SK-N-SH treated with all-trans-retinoic acid at 6 μM for 48 hours (cell line): Measurements from ENCODE around the gene BARX2.

Experiments
- ATAC-seq: fragments of 200-7000 bp; cut with Tn5 transposase; 3 replicates; pipeline ENCODE4 v1.9.1; 2020; ENCODE audit warnings: mild to moderate bottlenecking, moderate library complexity
- ARNTL ChIP-seq: fragments of 450-650 bp; formaldehyde crosslinking; IDR thresholded peaks from 2 replicates; pipeline ENCODE4 v1.5.0; 2020; ENCODE audit warnings: low read depth, mild to moderate bottlenecking, moderate library complexity, borderline replicate concordance
- BACH2 ChIP-seq: fragments of 250-450 bp; sonication (Bioruptor Pico); IDR thresholded peaks from 2 replicates; pipeline ENCODE4 v1.9.0; 2021; ENCODE audit warnings: mild to moderate bottlenecking, borderline replicate concordance
- CREB5 ChIP-seq: fragments of 250-450 bp; sonication (Bioruptor Pico); IDR thresholded peaks from 2 replicates; pipeline ENCODE4 v1.5.1; 2020; ENCODE audit warnings: low read depth, mild to moderate bottlenecking, moderate library complexity
- CSDC2 ChIP-seq: fragments of 250-450 bp; sonication (Bioruptor Pico); IDR thresholded peaks from 2 replicates; pipeline ENCODE4 v1.5.0; 2020; ENCODE audit warnings: mild to moderate bottlenecking, moderate library complexity
- CSRNP3 ChIP-seq: fragments of 250-450 bp; sonication (Bioruptor Pico); IDR thresholded peaks from 2 replicates; pipeline ENCODE4 v1.5.1; 2021; ENCODE audit warnings: mild to moderate bottlenecking, moderate library complexity
- ESRRG ChIP-seq: fragments of 250-450 bp; sonication (Bioruptor Pico); IDR thresholded peaks from 2 replicates; pipeline ENCODE4 v1.6.1; 2021; ENCODE audit warnings: mild to moderate bottlenecking
- GLIS3 ChIP-seq: fragments of 250-450 bp; sonication (Bioruptor Pico); IDR thresholded peaks from 2 replicates; pipeline ENCODE4 v1.5.0; 2020; ENCODE audit warnings: mild to moderate bottlenecking, moderate library complexity
- ISL1 ChIP-seq: fragments of 250-450 bp; sonication (Bioruptor Pico); IDR thresholded peaks from 2 replicates; pipeline ENCODE4 v2.1.2; 2022; ENCODE audit warnings: mild to moderate bottlenecking, moderate library complexity
- OSR1 ChIP-seq: fragments of 250-450 bp; sonication (Bioruptor Pico); IDR thresholded peaks from 2 replicates; pipeline ENCODE4 v1.8.0; 2022; ENCODE audit warnings: moderate library complexity, mild to moderate bottlenecking, inconsistent platforms
- POU6F1 ChIP-seq: fragments of 250-450 bp; sonication (Bioruptor Pico); IDR thresholded peaks from 2 replicates; pipeline ENCODE4 v1.8.0; 2021; ENCODE audit warnings: low read depth, mild to moderate bottlenecking, moderate library complexity, borderline replicate concordance
- PPARA ChIP-seq: fragments of 250-450 bp; sonication (Bioruptor Pico); IDR thresholded peaks from 2 replicates; pipeline ENCODE4 v1.5.0; 2020; ENCODE audit warnings: mild to moderate bottlenecking, borderline replicate concordance
- RARB ChIP-seq: fragments of 250-450 bp; sonication (Bioruptor Pico); IDR thresholded peaks from 2 replicates; pipeline ENCODE4 v1.8.0; 2021; ENCODE audit warnings: mild to moderate bottlenecking, moderate library complexity
- TCF4 ChIP-seq: fragments of 250-450 bp; sonication (Bioruptor Pico); IDR thresholded peaks from 2 replicates; pipeline ENCODE4 v1.8.0; 2021; ENCODE audit warnings: mild to moderate bottlenecking, moderate library complexity, borderline replicate concordance
- TOX ChIP-seq: fragments of 250-450 bp; sonication (Bioruptor Pico); IDR thresholded peaks from 2 replicates; pipeline ENCODE4 v1.8.0; 2021; ENCODE audit warnings: mild to moderate bottlenecking, moderate library complexity, borderline replicate concordance
- TSHZ2 ChIP-seq: fragments of 250-450 bp; sonication (Bioruptor Pico); IDR thresholded peaks from 2 replicates; pipeline ENCODE4 v1.5.0; 2020; ENCODE audit warnings: mild to moderate bottlenecking, moderate library complexity
- ZFP3 ChIP-seq: fragments of 250-450 bp; sonication (Bioruptor Pico); IDR thresholded peaks from 2 replicates; pipeline ENCODE4 v1.5.0; 2020; ENCODE audit warnings: mild to moderate bottlenecking, moderate library complexity
- ZFP30 ChIP-seq: fragments of 450-650 bp; formaldehyde crosslinking; IDR thresholded peaks from 2 replicates; pipeline ENCODE4 v1.5.0; 2022; ENCODE audit warnings: mild to moderate bottlenecking, moderate library complexity
- ZNF70 ChIP-seq: fragments of 450-650 bp; formaldehyde crosslinking; IDR thresholded peaks from 2 replicates; pipeline ENCODE4 v1.5.0; 2020; ENCODE audit warnings: mild to moderate bottlenecking, moderate library complexity
- ZNF8 ChIP-seq: fragments of 450-650 bp; formaldehyde crosslinking; IDR thresholded peaks from 2 replicates; pipeline ENCODE4 v1.5.0; 2020; ENCODE audit warnings: mild to moderate bottlenecking, moderate library complexity

The BARX2 gene

GRCh38 chr11:129408865-129409444 is 33.3 kb downstream of the BARX2 start:
- no peak for ATAC-seq
- TF ChIP-seq ARNTL (CRISPR knock-in tag) (no peak), ESRRG (no peak), ZNF8 (CRISPR knock-in tag) (no peak)
- TF ChIP-seq, all 23 proteins: peak for 0

- TF ChIP-seq ZFP3 (CRISPR knock-in tag) (no peak), ZFP30 (CRISPR knock-in tag) (no peak), CSRNP3 (CRISPR knock-in tag) (no peak), ZNF70 (CRISPR knock-in tag) (no peak), CSDC2 (CRISPR knock-in tag) (no peak), TCF4 (CRISPR knock-in tag) (no peak), TOX (CRISPR knock-in tag) (no peak), PPARA (no peak), TSHZ2 (CRISPR knock-in tag) (no peak), CREB5 (CRISPR knock-in tag) (no peak)
- ATAC-seq = no peak; the same call in 2 of the 3 replicates
These were observed 34.8 kb downstream of the BARX2 start for GRCh38 chr11:129410395-129410960.

GRCh38 chr11:129412494-129412893 is 36.8 kb downstream of the BARX2 start:
- no peak for ATAC-seq
- TF ChIP-seq ARNTL (CRISPR knock-in tag) (no peak), RARB (CRISPR knock-in tag) (no peak), ESRRG (no peak), GLIS3 (CRISPR knock-in tag) (no peak), CSDC2 (CRISPR knock-in tag) (no peak), ZFP3 (CRISPR knock-in tag) (no peak), ZNF8 (CRISPR knock-in tag) (no peak)

- ATAC-seq = no peak
- TF ChIP-seq OSR1 (CRISPR knock-in tag) = no peak
- no peak for TF ChIP-seq ISL1 (CRISPR knock-in tag)
These were observed 38.7 kb downstream of the BARX2 start for GRCh38 chr11:129414144-129414872.

- no peak for TF ChIP-seq BACH2 (CRISPR knock-in tag)
- TF ChIP-seq, all 23 proteins: peak for 0
- no peak for ATAC-seq
These were observed 40.6 kb downstream of the BARX2 start for GRCh38 chr11:129416080-129416820.

GRCh38 chr11:129417458-129417857 is 41.8 kb downstream of the BARX2 start:
- TF ChIP-seq TSHZ2 (CRISPR knock-in tag) (no peak), ZNF70 (CRISPR knock-in tag) (no peak), POU6F1 (CRISPR knock-in tag) (no peak)
- ATAC-seq = no peak
